GM12878 (cell line): Measurements from ENCODE around the gene DRD2. TPM values are rescaled to one million over a fixed set of nuclear protein-coding genes. Genes with fewer than 3 reads are reported as not detected.

Experiments used
- ATAC-seq: fragments of 200-7000 bp; cut with Tn5 transposase; 3 replicates; pipeline ENCODE4 v1.9.1; 2020; ENCODE audit warnings: mild to moderate bottlenecking, moderate library complexity
- BruUV-seq: library from RNA; stranded (reverse); fragments of 400-500 nt; replicated peaks from 2 replicates; lab custom pipeline; 2021; lab: Mats Ljungman, UMichigan
- CTCF ChIA-PET: fragments of 300-600 bp; sonication (Branson Sonifier 250); formaldehyde crosslinking; extraction: SDS; loops from one replicate; lab custom pipeline; 2021; ENCODE audit warnings: inconsistent platforms; lab: Yijun Ruan, JAX
- POLR2A ChIA-PET: fragments of 350-600 bp; formaldehyde crosslinking; extraction: SDS; loops from one replicate; lab custom pipeline; 2021; ENCODE audit warnings: inconsistent platforms; lab: Charles Lee
- RAD21 ChIA-PET: fragments of 300-600 bp; sonication (Branson Sonifier 250); formaldehyde crosslinking; loops from one replicate; lab custom pipeline; 2023; ENCODE audit warnings: antibody characterized with exemption; ENCODE audit not compliant: unreplicated experiment; lab: Charles Lee
- SMC1A ChIA-PET: fragments of 300-600 bp; sonication (Branson Sonifier 250); formaldehyde crosslinking; loops from one replicate; lab custom pipeline; 2023; ENCODE audit not compliant: unreplicated experiment, uncharacterized antibody; lab: Charles Lee
- DNase-seq: peaks from one replicate; pipeline ENCODE4 v3.0.0-alpha.2; 2011; ENCODE audit warnings: low read depth, low spot score
- FAIRE-seq: peaks from 3 replicates; lab custom pipeline; 2011; peaks lifted over from hg19 to GRCh38; lab: Jason Lieb, UNC
- H2AFZ ChIP-seq: 2 replicates; pipeline ENCODE4 v1.6.0; 2011; ENCODE audit warnings: low read depth, low read length, control low read depth; ENCODE audit not compliant: control insufficient read depth
- H3K27ac ChIP-seq: 2 replicates; pipeline ENCODE4 v1.5.1; 2011; ENCODE audit warnings: control low read depth; ENCODE audit not compliant: control insufficient read depth, insufficient read depth
- H3K27me3 ChIP-seq, 2 experiments: replicated peaks in 1 of 2; 2 replicates each; pipeline versions ENCODE4 v1.6.0 to v1.6.1; 2011; ENCODE audit warnings: low read length in 1 of 2; ENCODE audit not compliant: control insufficient read depth in 2 of 2, insufficient read depth in 2 of 2
- H3K36me3 ChIP-seq, 2 experiments: 2 replicates each; pipeline ENCODE4 v1.5.1; 2011; ENCODE audit warnings: low read length in 1 of 2; ENCODE audit not compliant: control insufficient read depth in 2 of 2, insufficient read depth in 2 of 2
- H3K4me1 ChIP-seq: 2 replicates; pipeline ENCODE4 v1.6.1; 2011; ENCODE audit warnings: mild to moderate bottlenecking, low read length, moderate library complexity, mixed read lengths; ENCODE audit not compliant: control insufficient read depth, insufficient read depth
- H3K4me2 ChIP-seq: 2 replicates; pipeline ENCODE4 v1.6.0; 2011; ENCODE audit warnings: control low read depth; ENCODE audit not compliant: control insufficient read depth, insufficient read depth
- H3K4me3 ChIP-seq: fragments of 200-600 bp; sonication (generic); 2 replicates; pipeline ENCODE4 v1.5.1; 2016
- H3K79me2 ChIP-seq: 2 replicates; pipeline ENCODE4 v1.6.0; 2011; ENCODE audit warnings: low read length; ENCODE audit not compliant: control insufficient read depth, insufficient read depth
- H3K9ac ChIP-seq: 2 replicates; pipeline ENCODE4 v1.8.0; 2011; ENCODE audit warnings: low read length, control low read depth, mixed read lengths; ENCODE audit not compliant: control insufficient read depth, insufficient read depth
- H3K9me3 ChIP-seq: replicated peaks from 3 replicates; pipeline ENCODE4 v1.5.1; 2011; ENCODE audit warnings: mild to moderate bottlenecking, low read length; ENCODE audit not compliant: control insufficient read depth, insufficient read depth
- H4K20me1 ChIP-seq: 2 replicates; pipeline ENCODE4 v1.6.0; 2011; ENCODE audit not compliant: control insufficient read depth, insufficient read depth
- ASH2L ChIP-seq: fragments of 300-600, 200-600 bp; sonication (generic); IDR thresholded peaks from 2 replicates; pipeline ENCODE4 v1.6.1; 2017; ENCODE audit warnings: low read depth, mild to moderate bottlenecking, borderline replicate concordance
- CTCF ChIP-seq, 3 experiments: IDR thresholded peaks in 2 of 3; conservative IDR thresholded peaks in 1 of 3; 2 replicates each; pipeline ENCODE4 v1.5.1; 2011; ENCODE audit warnings: low read depth in 3 of 3, low read length in 3 of 3, mild to moderate bottlenecking in 3 of 3, control low read depth in 2 of 3, moderate library complexity in 2 of 3, inconsistent platforms in 1 of 3, mixed read lengths in 1 of 3; ENCODE audit not compliant: control insufficient read depth in 2 of 3, insufficient read depth in 1 of 3; ENCODE audit errors: extremely low read depth in 1 of 3
- GABPA ChIP-seq: IDR thresholded peaks from 2 replicates; pipeline ENCODE4 v1.6.1; 2014; ENCODE audit warnings: antibody characterized with exemption, low read depth, mild to moderate bottlenecking, inconsistent platforms
- GATAD2B ChIP-seq: fragments of 450-650 bp; conservative IDR thresholded peaks from 2 replicates; pipeline ENCODE4 v1.6.1; 2017; ENCODE audit warnings: low read depth, mild to moderate bottlenecking, moderate library complexity
- KDM1A ChIP-seq: fragments of 200-600 bp; sonication (generic); IDR thresholded peaks from 2 replicates; pipeline ENCODE4 v1.6.1; 2016; ENCODE audit warnings: borderline replicate concordance
- NBN ChIP-seq: fragments of 450-650 bp; IDR thresholded peaks from 2 replicates; pipeline ENCODE4 v1.6.1; 2016
- NFYB ChIP-seq: IDR thresholded peaks from 2 replicates; pipeline ENCODE4 v1.6.1; 2011; ENCODE audit warnings: low read depth, mild to moderate bottlenecking, low read length, improper control_type of control experiment, moderate library complexity; ENCODE audit not compliant: insufficient read depth
- POU2F2 ChIP-seq: IDR thresholded peaks from 3 replicates; pipeline ENCODE4 v1.6.1; 2011; ENCODE audit warnings: low read depth, mild to moderate bottlenecking, low read length, borderline replicate concordance
- SMARCA5 ChIP-seq: fragments of 450-650 bp; IDR thresholded peaks from 2 replicates; pipeline ENCODE4 v1.6.1; 2017; ENCODE audit warnings: mild to moderate bottlenecking
- TCF3 ChIP-seq: IDR thresholded peaks from 2 replicates; pipeline ENCODE4 v1.6.1; 2012; ENCODE audit warnings: low read depth, mild to moderate bottlenecking, low read length, borderline replicate concordance; ENCODE audit not compliant: insufficient read depth
- ZBTB11 ChIP-seq: fragments of 450-650 bp; formaldehyde crosslinking; IDR thresholded peaks from 2 replicates; pipeline ENCODE4 v1.5.0; 2022; ENCODE audit warnings: mild to moderate bottlenecking, missing genetic modification characterization
- ZNF274 ChIP-seq: IDR thresholded peaks from one replicate; pipeline ENCODE4 v1.8.0; 2011; ENCODE audit not compliant: insufficient read length, insufficient read depth
- WGBS: methylation state at CpG from one replicate; pipeline ENCODE4 v1.1.6; 2016; ENCODE audit warnings: low lambda C conversion rate; ENCODE audit not compliant: insufficient replicate concordance, insufficient coverage; ENCODE audit errors: missing lambda C conversion rate; 5-methylcytosine and 5-hydroxymethylcytosine counted together
- in situ Hi-C: fragments of 300-500 bp; cut with MboI; formaldehyde crosslinking; loops from 9 replicates; pipeline ENCODE4 v1.14.3; 2018; ENCODE audit warnings: mixed read lengths
- intact Hi-C: fragments of 100-400 bp; cut with micrococcal nuclease; formaldehyde crosslinking; loops from one replicate; pipeline ENCODE4 v1.14.2; 2022; ENCODE audit not compliant: unreplicated experiment
- polyA plus RNA-seq, 11 experiments: library from polyadenylated mRNA; depleted of rRNA in 4 of 11; unstranded in 6 of 11; stranded (reverse) in 5 of 11; fragments of >200 nt; fragmentation: Nextera tagmentation in 4 of 11; fragmentation: Illumina TruSeq in 1 of 11; extraction: Ambion mirVana in 4 of 11; extraction: Trizol in 1 of 11; gene quantifications; 1 replicate in 1 of 11; 2 replicates in 10 of 11; pipeline versions ENCODE4 v1.2.1 to v1.2.3, GENCODE V29; 2011 to 2016; ENCODE audit warnings: inconsistent platforms in 2 of 11, missing spikeins in 2 of 11, low read depth in 1 of 11
- total RNA-seq, 4 experiments: library from RNA; depleted of rRNA in 3 of 4; stranded (reverse); fragments of >200 nt in 3 of 4; fragmentation: Illumina TruSeq in 1 of 4; extraction: Trizol in 1 of 4; gene quantifications; 2 replicates each; pipeline versions ENCODE4 v1.2.1 to v1.2.3, GENCODE V29; 2013 to 2021

DRD2 gene
- total and polyA plus RNA-seq, 10 of the 15 experiments (the other 5 are each of a cell fraction or from before 2014, with no cell fraction given): not detected

GRCh38 chr11:113387605-113388211 is 87.5 kb downstream of the DRD2 start, which contains the start of gene ANKK1:
Gene ANKK1 (plus strand): TSS chr11:113387779. CDS start chr11:113387885, 106 bp downstream.
- H3K4me3 ChIP-seq: no peak within 1 kb of the TSS
- ATAC-seq: no peak
- TF ChIP-seq CTCF (IDR thresholded peaks at IDR 0.05 in 2 of 3, conservative IDR thresholded peaks at IDR 0.05 in 1 of 3; ENCODE audit: control insufficient read depth in 2 of 3, extremely low read depth in 1 of 3, insufficient read depth in 1 of 3, low read depth in 3 of 3, low read length in 3 of 3) (peak; percentile 3 to 24 (median 19); a peak in 3 of 6 replicates), ASH2L (no peak)
- H3K27ac ChIP-seq: no peak within 1 kb of the TSS
- no peak within 1 kb of the TSS for H3K4me2 ChIP-seq
- H2AFZ ChIP-seq: no peak within 1 kb of the TSS
- DNase-seq: no peak
- RAD21 ChIA-PET: no interaction called here
- POLR2A ChIA-PET: no interaction called here
- H3K36me3 ChIP-seq: no peaks in the 10 kb centered on the region
- H3K79me2 ChIP-seq: no peaks in the 10 kb centered on the region
- no peaks in the 10 kb centered on the region for H3K4me1 ChIP-seq
- SMC1A ChIA-PET: no interaction called here
- no peaks in the 10 kb centered on the region for H4K20me1 ChIP-seq
- no peak for FAIRE-seq
- intact Hi-C loops: no loop called here
- 29% methylated on average over 46 of the region's 46 CpGs for WGBS
- H3K9me3 ChIP-seq: no peaks in the 10 kb centered on the region
- CTCF ChIA-PET: no interaction called here
- H3K9ac ChIP-seq: no peak within 1 kb of the TSS
- BruUV-seq: no TSS peak
- H3K27me3 ChIP-seq: peaks cover 1 to 2% of the 10 kb centered on the region in 2 experiments; a peak in 3 of 4 replicates
- in situ Hi-C loops: no loop called here

GRCh38 chr11:113386866-113387265 is 88.3 kb downstream of the DRD2 start:
- in situ Hi-C loops: no loop called here
- no peak for TF ChIP-seq SMARCA5
- TF ChIP-seq GATAD2B: no peak
- TF ChIP-seq NBN: no peak
- no peak for TF ChIP-seq NFYB
- no peak for TF ChIP-seq TCF3
- TF ChIP-seq POU2F2: no peak
- no peak for TF ChIP-seq GABPA
- TF ChIP-seq ZNF274: no peak
- no peak for TF ChIP-seq KDM1A
- TF ChIP-seq ZBTB11 (CRISPR knock-in tag): no peak
- TF ChIP-seq, all 136 proteins: peak for 0
- Histone ChIP-seq H3K27me3 (peaks cover 1 to 4% of the 10 kb centered on the region in 2 experiments), H3K9me3 (no peaks in the 10 kb centered on the region), H3K4me2 (no peak overlapping the region), H2AFZ (no peak overlapping the region), H3K4me1 (no peaks in the 10 kb centered on the region), H4K20me1 (no peaks in the 10 kb centered on the region), H3K4me3 (no peak overlapping the region), H3K36me3 (no peaks in the 10 kb centered on the region), H3K9ac (no peak overlapping the region), H3K27ac (no peak overlapping the region), H3K79me2 (no peaks in the 10 kb centered on the region)
- SMC1A ChIA-PET: no interaction called here
- RAD21 ChIA-PET: no interaction called here
- FAIRE-seq: no peak
- BruUV-seq: no TSS peak
- ATAC-seq: no peak
- no peak for DNase-seq
- POLR2A ChIA-PET: no interaction called here
- 31% methylated on average over 6 of the region's 6 CpGs for WGBS
- intact Hi-C loops: no loop called here
- CTCF ChIA-PET: no interaction called here
